NCI-H345 treated with DMSO at 0.1 percent for 48 hours (cell line): Measurements from ENCODE around the gene TMCC1.
"Not testable (repeated sequence)": the region's sequence is repeated elsewhere in the genome, so short reads cannot be mapped to it uniquely, and the experiment has no call there.

Experiments used
- DNase-seq: peaks from one replicate; lab custom pipeline; 2025; ENCODE audit not compliant: unreplicated experiment; lab: John Stamatoyannopoulos, UW

The TMCC1 gene

DNA sequence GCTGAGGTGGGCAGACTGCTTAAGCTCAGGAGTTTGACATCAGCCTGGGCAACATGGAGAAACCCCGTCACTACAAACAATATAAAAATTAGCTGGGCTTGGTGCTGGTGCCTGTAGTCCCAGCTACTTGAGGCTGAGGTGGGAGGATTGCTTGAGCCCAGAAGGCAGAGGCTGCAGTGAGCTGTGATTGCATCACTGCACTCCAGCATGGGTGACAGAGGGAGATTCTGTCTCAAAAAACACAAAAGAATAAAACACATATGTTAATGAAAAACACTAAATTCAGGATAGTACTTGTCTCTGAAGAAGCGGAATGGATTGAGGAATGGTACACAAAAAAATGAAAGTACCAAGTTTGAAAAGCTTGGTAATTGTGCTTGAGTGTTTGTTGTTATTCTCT is 159.1 kb downstream of the TMCC1 start:
- DNase-seq: no peak

GRCh38 chr3:129732200-129732876 is 161.2 kb downstream of the TMCC1 start:
- DNase-seq: no peak

GRCh38 chr3:129727707-129728106 is 165.8 kb downstream of the TMCC1 start:
- no peak for DNase-seq

DNA sequence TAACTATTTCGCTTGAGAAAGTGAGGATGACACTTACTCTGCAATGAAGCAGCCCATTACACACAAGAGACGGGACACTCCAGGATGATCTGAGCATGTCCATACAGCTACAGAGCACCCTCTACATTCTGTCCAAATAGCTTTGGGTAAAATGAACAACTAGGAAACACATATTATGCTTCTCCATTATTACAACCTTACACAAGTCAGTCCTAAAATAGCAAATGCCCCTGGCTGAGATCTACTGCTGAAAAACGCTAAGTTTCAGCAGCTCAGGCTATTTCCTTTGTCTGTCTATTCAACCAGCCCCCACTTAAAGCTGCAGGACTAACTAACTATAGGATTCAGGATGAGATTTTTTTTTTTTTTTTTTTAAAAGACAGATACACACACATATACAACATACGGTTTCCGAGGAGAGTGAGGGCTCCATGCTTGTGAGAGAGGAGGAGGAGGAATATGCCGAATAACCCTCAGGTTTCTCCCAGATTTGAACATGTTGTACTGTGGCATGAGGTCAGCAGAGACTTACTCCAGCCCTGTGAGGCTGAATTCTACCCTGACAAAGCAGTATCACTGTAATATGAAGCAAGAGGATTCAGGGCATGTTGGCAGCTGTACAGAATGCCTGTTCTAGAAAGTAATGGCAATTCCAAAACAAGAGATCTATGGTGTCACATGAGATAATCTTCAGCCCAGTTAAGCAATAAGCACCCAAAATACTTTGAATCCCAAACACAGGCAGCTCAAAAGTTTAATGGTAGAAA is 169.8 kb downstream of the TMCC1 start:
- no peak for DNase-seq

DNA sequence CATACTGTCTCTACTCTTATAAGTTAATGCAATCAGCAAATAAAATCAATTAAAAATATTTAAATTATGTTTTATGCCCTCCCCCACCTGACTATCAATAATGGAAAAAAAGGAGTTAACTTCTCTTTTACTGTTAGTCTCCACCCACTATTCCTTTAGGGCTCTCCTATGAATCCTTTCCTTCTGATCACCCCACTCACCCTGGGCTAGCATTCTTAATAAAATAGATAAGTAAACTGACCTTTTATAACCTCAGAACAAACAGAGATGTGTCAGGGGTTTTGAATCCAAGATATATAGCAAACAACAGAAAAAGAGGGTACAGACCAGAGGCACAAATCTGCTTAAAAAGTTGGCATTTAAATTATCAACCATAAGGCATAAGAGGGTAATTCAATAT is 171.0 kb downstream of the TMCC1 start:
- DNase-seq: no peak

GRCh38 chr3:129718201-129718600 is 175.3 kb downstream of the TMCC1 start:
- no peak for DNase-seq

- DNase-seq: no peak
Observed at GRCh38 chr3:129715854-129716253, 177.7 kb downstream of the TMCC1 start.

DNA sequence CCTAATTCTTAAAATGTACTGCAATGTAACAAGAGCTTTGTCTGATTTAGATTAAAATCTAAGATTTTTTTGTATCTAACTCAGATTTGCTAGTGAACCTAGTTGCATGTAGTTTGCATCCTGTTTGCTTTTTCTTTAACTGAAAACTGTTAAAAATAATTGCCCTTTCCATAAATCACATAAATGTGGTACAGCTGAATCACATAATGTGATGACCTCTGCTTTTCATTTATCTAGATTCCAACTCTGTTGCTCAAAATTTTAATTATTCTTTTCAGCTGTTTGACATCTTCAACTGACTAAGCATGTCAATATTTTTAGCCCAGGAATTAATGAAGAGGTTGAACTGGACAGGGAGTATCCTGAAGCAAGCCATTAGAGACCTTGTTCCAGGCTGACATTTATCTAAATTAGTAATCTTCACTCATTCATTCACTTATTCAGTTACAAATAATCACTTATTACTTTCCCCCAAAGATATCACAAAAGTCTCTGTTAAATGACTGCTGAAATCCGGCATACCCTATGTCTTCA is 185.1 kb downstream of the TMCC1 start:
- DNase-seq: no peak

- DNase-seq: no peak
Observed at GRCh38 chr3:129705274-129705673, 188.2 kb downstream of the TMCC1 start.

DNA sequence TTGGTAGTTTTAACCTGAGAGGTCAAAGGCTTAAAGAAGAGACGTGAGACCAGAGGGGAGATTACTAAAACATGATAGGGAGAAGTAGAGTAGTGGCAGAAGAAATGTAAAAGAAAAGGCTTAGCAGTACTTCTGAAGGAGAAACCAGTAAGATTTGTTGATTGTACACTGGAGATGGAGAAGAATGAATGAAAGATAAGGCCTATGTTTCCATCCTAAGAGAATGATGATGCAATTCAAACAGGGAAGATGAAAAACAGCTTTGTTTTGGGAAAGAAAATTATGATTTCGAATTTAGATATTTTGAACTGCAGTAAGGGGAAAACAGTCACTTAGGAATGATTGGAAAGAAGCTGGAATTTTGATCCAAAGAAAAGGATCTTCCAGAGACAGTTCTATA is 189.6 kb downstream of the TMCC1 start:
- no peak for DNase-seq

DNA sequence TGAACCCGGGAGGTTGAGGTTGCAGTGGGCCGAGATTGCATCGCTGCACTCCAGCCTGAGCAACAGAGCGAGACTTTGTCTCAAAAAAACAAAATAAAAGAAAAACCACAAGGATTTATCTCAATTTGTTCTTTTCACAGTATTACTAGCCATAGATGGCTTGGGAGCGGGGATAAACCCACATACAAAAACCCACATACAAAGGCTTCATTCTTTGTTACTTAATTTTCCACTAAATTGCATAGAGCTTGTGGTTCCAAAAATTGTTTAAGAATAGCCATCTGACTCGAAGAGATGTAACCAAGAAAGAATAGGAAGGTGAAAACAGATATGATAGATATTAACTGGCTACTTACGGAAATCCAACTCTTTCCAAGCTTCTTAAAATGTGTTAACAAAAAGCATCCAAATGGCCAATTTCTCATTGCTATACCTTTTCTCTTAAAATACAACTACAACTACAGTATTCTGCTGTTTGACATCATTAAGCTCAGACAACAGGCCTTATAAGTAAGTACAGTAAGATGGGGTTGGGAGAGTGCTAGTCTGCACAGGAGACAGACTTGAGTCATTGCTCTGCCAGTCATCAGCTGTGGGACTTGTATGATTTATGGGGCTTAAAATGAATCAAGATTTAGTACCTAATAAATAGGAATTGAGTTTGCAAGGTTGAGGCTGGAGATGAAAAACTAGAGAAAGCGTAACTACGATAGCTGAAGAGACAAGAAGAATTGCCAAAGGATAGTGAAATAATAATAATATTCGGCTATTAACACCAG is 190.4 kb downstream of the TMCC1 start:
- DNase-seq: no peak

DNA sequence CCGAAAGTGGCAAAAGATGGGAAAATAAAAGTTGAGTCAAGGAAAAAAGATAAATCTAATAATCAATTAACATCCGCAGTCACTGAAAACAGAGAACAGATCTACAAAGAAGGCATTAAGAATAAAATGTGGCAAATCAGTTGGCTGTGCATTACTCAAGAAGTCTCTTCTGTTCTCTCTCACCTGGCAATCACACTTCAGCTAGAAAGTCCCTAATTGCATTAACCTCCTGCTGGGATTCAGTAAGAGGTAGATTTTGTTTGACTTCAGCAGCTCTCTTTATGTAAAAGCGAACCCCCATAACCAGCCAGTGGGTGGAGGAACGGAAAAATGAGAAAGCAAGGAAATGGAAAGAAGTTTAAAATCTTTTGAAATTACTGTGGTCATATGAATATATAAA is 192.3 kb downstream of the TMCC1 start:
- no peak for DNase-seq

- DNase-seq: no peak
Observed at GRCh38 chr3:129699612-129700011, 193.9 kb downstream of the TMCC1 start.

GRCh38 chr3:129699199-129699598 is 194.3 kb downstream of the TMCC1 start:
- no peak for DNase-seq

- no peak for DNase-seq
Observed at GRCh38 chr3:129697229-129697969, 196.1 kb downstream of the TMCC1 start.

DNA sequence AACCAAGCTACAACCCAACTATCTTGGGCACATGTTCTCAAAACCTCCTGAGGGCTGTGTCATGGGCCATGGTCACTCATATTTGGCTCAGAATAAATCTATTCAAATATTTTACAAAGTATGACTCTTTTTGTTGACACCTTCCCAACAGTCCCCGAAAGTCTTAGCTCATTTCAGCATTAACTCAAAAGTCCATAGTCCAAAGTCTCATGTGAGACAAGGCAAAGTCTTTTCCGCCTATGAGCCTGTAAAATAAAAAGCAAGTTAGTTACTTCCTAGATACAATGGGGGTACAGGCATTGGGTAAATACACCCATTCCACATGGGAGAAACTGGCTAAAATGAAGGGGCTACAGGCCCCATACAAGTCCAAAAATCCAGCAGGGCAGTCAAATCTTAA is 197.1 kb downstream of the TMCC1 start:
- DNase-seq: not testable (repeated sequence)

- DNase-seq: no peak
Observed at GRCh38 chr3:129695230-129695629, 198.3 kb downstream of the TMCC1 start.

DNA sequence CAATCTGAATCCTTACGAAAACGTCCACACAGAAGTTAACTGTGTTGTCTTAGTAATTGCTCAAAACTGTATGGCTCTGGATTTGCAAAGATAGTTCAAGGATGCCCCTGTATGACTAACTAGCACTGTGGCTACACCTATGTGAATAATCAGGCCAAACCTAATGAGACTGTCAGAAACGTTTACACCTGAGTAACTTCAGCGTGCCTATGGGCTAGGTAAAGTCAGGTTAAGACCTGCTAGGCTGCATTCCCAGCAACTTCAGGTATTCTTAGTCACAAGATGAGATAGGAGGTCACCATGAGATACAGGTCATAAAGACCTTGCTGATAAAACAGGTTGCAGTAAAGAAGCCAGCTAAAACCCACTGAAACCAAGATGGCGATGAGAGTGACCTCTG is 199.3 kb downstream of the TMCC1 start:
- no peak for DNase-seq

GRCh38 chr3:129692743-129693142 is 200.8 kb downstream of the TMCC1 start:
- DNase-seq: no peak

DNA sequence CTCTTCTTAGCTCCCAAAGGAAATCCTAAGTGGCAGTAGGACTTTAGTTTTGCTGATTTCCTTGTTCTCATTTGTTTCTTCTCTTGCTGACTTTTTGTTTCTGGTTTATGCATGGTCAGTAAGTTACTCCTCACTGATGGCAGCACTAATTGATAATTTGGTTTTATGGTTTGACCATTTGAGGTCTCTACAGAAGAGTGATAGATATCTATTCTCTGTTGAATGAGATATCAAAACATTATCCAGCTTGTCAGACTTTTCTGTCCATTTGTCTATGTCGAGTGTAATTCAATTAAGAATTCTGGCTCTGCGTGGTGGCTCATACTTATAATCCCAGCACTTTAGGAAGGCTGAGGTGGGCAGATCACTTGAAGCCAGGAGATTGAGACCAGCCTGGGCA is 202.5 kb downstream of the TMCC1 start:
- no peak for DNase-seq

GRCh38 chr3:129690406-129690805 is 203.1 kb downstream of the TMCC1 start:
- peak; percentile 34 for DNase-seq
